Eye (tissue), 1 donor: ENCODE data around the gene LPCAT3.
A peak's percentile ranks its signal among the peaks of the same experiment; 100 is the strongest.

Experiments used
- DNase-seq: peaks from one replicate; pipeline ENCODE4 v3.0.0-alpha.2; 2015

The LPCAT3 gene

DNA sequence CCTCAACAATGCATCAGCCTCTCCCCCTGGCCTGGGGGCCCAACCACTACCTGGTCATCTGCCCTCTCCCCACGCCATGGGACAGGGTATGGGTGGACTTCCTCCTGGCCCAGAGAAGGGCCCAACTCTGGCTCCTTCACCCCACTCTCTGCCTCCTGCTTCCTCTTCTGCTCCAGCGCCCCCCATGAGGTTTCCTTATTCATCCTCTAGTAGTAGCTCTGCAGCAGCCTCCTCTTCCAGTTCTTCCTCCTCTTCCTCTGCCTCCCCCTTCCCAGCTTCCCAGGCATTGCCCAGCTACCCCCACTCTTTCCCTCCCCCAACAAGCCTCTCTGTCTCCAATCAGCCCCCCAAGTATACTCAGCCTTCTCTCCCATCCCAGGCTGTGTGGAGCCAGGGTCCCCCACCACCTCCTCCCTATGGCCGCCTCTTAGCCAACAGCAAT is 82.1 kb downstream of the LPCAT3 start:
- DNase-seq: no peak

GRCh38 chr12:6935371-6936193 is 82.7 kb downstream of the LPCAT3 start:
- no peak for DNase-seq

DNA sequence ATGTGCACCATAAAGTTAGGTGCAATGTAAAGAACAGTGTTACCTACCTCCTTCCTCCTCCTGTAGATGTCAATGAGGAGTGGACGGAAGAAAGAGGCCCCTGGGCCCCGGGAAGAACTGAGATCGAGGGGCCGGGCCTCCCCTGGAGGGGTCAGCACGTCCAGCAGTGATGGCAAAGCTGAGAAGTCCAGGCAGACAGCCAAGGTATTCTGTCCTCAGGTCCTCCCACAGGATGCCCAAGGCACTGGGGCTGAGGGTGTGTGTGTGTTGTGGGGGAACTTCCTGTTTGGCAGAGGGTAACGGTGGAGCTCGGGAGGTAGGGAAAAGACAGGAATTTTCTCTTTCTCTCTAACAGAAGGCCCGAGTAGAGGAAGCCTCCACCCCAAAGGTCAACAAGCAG is 84.2 kb downstream of the LPCAT3 start:
- DNase-seq: no peak

- no peak for DNase-seq
These were observed 85.5 kb downstream of the LPCAT3 start for GRCh38 chr12:6932766-6933165.

- DNase-seq: no peak
These were observed 88.5 kb downstream of the LPCAT3 start for GRCh38 chr12:6929466-6930452.

DNA sequence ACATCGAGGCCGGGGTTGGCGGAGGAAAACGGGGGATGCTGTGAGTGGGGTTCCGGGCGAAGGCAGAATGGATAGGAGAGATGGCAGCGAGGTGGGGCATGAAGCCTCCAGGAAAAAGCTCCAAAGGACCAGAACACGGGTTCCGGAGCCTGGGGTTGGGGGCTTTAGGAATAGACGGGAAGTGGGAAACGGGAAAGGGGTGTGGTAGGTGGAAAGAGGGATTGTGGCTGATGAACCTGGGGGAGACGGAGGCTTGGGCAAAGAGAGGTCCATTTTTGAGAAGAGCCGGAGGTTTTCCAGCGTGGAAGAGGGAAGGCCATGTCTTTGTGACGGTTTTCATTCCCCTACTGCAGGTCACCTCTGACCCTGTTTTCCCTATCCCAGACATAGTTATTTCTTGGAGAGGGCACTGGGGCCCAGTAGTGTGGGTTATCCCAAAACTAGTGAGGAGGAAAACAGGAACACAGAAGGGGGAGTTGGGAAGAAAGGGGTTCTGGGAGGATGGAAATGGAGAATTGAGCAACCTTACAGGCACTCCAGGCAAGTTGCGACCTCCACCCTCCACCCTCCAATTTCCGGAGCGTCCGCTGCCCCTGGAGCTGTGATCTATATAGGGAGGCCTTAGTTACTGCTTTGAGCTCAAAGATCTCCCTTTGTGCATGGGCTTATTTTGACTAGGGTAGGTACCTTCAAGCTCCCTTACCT is 89.4 kb downstream of the LPCAT3 start:
- no peak for DNase-seq

GRCh38 chr12:6928022-6928702 is 90.1 kb downstream of the LPCAT3 start:
- DNase-seq: peak; percentile 63

GRCh38 chr12:6927379-6928021 is 90.8 kb downstream of the LPCAT3 start, which contains the start of gene ATN1:
ATN1 (plus strand) TSS chr12:6927959; CDS start chr12:6934002, 6,043 bp downstream.
- DNase-seq: peak; percentile 96
